MCF 10A (cell line): ENCODE results near the gene SOBP. TPM values are rescaled to one million over a fixed set of nuclear protein-coding genes. Genes with fewer than 3 reads are reported as not detected.

Experiments used
- BruUV-seq: library from RNA; stranded (reverse); fragments of 400-500 nt; replicated peaks from 2 replicates; lab custom pipeline; 2021; lab: Mats Ljungman, UMichigan
- CTCF ChIA-PET: fragments of 300-600 bp; sonication (Branson Sonifier 250); formaldehyde crosslinking; extraction: SDS; loops from one replicate; lab custom pipeline; 2021; ENCODE audit warnings: antibody characterized with exemption, inconsistent platforms; lab: Yijun Ruan, JAX
- POLR2A ChIA-PET: fragments of 300-600, 350-650 bp; sonication (Branson Sonifier 250); formaldehyde crosslinking; extraction: SDS; loops from one replicate; lab custom pipeline; 2020; ENCODE audit warnings: antibody characterized with exemption, inconsistent platforms; lab: Yijun Ruan, JAX
- DNase-seq: peaks from one replicate; pipeline ENCODE4 v3.0.0-alpha.2; 2018; ENCODE audit not compliant: unreplicated experiment
- H3K27ac Mint-ChIP-seq: one replicate; pipeline ENCODE4 v1.8.0; 2022; ENCODE audit warnings: mild to moderate bottlenecking, low read depth, mixed read lengths; ENCODE audit not compliant: unreplicated experiment
- H3K27me3 Mint-ChIP-seq: one replicate; pipeline ENCODE4 v1.8.0; 2022; ENCODE audit warnings: mixed read lengths; ENCODE audit not compliant: insufficient read depth, unreplicated experiment
- H3K36me3 Mint-ChIP-seq: one replicate; pipeline ENCODE4 v1.8.0; 2022; ENCODE audit warnings: mild to moderate bottlenecking, moderate library complexity, mixed read lengths; ENCODE audit not compliant: insufficient read depth, unreplicated experiment
- H3K4me1 Mint-ChIP-seq: one replicate; pipeline ENCODE4 v1.8.0; 2022; ENCODE audit warnings: mixed read lengths; ENCODE audit not compliant: insufficient read depth, unreplicated experiment
- H3K4me3 Mint-ChIP-seq: one replicate; pipeline ENCODE4 v1.8.0; 2022; ENCODE audit warnings: mild to moderate bottlenecking, moderate library complexity, mixed read lengths; ENCODE audit not compliant: unreplicated experiment
- H3K9me3 Mint-ChIP-seq: one replicate; pipeline ENCODE4 v1.8.0; 2022; ENCODE audit warnings: mixed read lengths; ENCODE audit not compliant: unreplicated experiment
- CTCF ChIP-seq: fragments of 200-600 bp; IDR thresholded peaks from one replicate; pipeline ENCODE4 v1.8.0; 2022; ENCODE audit warnings: antibody characterized with exemption, mild to moderate bottlenecking; ENCODE audit not compliant: unreplicated experiment
- intact Hi-C: fragments of 100-400 bp; cut with micrococcal nuclease; formaldehyde crosslinking; loops from 2 replicates; pipeline ENCODE4 v1.14.1; 2022
- total RNA-seq: library from RNA; stranded (reverse); gene quantifications from 2 replicates; pipeline ENCODE4 v1.2.3, GENCODE V29; 2022

Gene SOBP
- total RNA-seq, 1 experiment from 2014 or later, result 0.21 TPM

DNA sequence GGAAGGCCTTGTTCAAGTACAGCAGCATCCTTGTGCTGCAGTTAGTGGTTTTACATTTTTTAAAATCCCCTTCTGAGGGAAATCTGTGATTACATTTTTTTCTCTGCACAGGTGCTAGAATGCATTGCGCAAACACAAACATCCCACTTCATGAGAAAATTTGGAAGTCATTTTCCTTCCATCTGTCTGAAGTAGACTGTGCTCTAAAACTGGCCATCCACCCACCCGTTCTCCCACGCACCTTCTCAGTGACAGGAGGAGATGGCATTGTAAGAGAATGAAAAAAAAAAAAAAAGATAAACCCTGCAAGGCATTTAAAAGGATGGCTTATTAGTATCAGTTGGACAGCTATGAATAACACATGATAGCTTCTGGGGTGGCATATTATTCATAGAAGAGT, 65.0 kb downstream of the SOBP start:
- DNase-seq, result no peak
- Mint-ChIP-seq H3K9me3 (no peaks in the 10 kb centered on the region), H3K27me3 (peaks cover 11% of the 10 kb centered on the region), H3K27ac (no peak overlapping the region), H3K4me1 (no peaks in the 10 kb centered on the region), H3K36me3 (peaks cover 7% of the 10 kb centered on the region), H3K4me3 (no peak overlapping the region)
- POLR2A ChIA-PET, result interaction anchor here (0.7 kb wide), 1 partner anchor 9 kb away, joined by 3 read pairs; no protein-coding TSS in a partner anchor
- TF ChIP-seq CTCF, result no peak
- BruUV-seq, result no TSS peak
- CTCF ChIA-PET, result interaction anchor here (0.6 kb wide), 1 partner anchor 699 kb away, joined by 3 read pairs; no protein-coding TSS in a partner anchor
- intact Hi-C loops, result no loop called here

GRCh38 chr6:107555449-107555848, 65.5 kb downstream of the SOBP start:
- BruUV-seq, result no TSS peak

DNA sequence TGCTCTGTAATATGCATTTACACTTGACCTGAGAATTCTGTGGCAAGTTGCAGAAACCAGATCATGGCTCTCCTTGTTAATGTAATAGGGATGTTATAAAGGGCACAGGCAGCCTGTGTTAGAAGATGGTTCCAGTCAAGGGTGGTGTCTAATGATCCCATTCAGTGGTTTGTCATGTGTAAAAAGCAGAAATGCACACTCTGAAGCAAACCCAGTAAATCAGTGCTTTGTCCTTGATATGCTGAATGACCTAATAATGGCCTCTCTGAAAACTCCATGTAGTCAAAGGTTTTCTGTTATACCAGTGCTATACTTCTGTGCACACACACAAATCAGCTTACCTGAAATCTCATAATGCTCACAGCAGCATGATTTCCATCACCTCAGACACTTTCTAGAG, 66.2 kb downstream of the SOBP start:
- ChIA-PET POLR2A (no interaction called here), CTCF (interaction anchor here (0.6 kb wide), 1 partner anchor 924 kb away, joined by 3 read pairs; no protein-coding TSS in a partner anchor)
- Mint-ChIP-seq H3K9me3 (no peaks in the 10 kb centered on the region), H3K27ac (no peak overlapping the region), H3K4me1 (no peaks in the 10 kb centered on the region), H3K36me3 (peaks cover 7% of the 10 kb centered on the region), H3K4me3 (no peak overlapping the region), H3K27me3 (peaks cover 23% of the 10 kb centered on the region)
- intact Hi-C loops, result no loop called here
- TF ChIP-seq CTCF, result no peak
- BruUV-seq, result no TSS peak
- DNase-seq, result no peak

More at GRCh38 chr6:107555449-107555848, 65.5 kb downstream of the SOBP start:
- TF ChIP-seq CTCF, result no peak
- no peak overlapping the region for H3K27ac Mint-ChIP-seq
- no peaks in the 10 kb centered on the region for H3K9me3 Mint-ChIP-seq
- no peak overlapping the region for H3K4me3 Mint-ChIP-seq
- intact Hi-C loops, result no loop called here
- H3K36me3 Mint-ChIP-seq, result peaks cover 7% of the 10 kb centered on the region
- no peak for DNase-seq
- ChIA-PET POLR2A (interaction anchor here (0.7 kb wide), 1 partner anchor 9 kb away, joined by 3 read pairs; no protein-coding TSS in a partner anchor), CTCF (interaction anchor here (0.6 kb wide), 1 partner anchor 699 kb away, joined by 3 read pairs; no protein-coding TSS in a partner anchor)
- H3K4me1 Mint-ChIP-seq, result no peaks in the 10 kb centered on the region
- H3K27me3 Mint-ChIP-seq, result peaks cover 16% of the 10 kb centered on the region

DNA sequence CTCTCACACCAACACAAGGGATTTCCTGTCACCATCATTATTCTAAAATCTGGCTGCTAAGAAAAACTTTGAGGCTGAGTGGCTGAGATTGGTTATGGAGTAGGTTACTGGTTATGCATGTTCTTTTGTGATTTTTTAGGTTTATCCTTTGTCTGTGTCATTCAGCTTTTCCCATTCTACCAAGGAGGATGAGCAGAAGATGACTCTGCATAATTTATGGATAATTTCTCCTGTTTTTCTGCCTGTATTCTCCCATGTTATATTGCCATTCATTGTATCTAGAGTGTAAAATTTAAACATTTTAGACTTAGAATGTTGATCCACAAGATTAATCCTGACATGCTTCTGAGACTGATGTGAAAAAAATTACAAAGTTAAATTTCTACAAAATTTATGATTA, 67.8 kb downstream of the SOBP start:
- no peaks in the 10 kb centered on the region for H3K9me3 Mint-ChIP-seq
- no peaks in the 10 kb centered on the region for H3K4me1 Mint-ChIP-seq
- peaks cover 34% of the 10 kb centered on the region for H3K27me3 Mint-ChIP-seq
- TF ChIP-seq CTCF, result no peak
- no peak for DNase-seq
- no peaks in the 10 kb centered on the region for H3K36me3 Mint-ChIP-seq
- no peak overlapping the region for H3K27ac Mint-ChIP-seq
- no peak overlapping the region for H3K4me3 Mint-ChIP-seq
- ChIA-PET CTCF (interaction anchor here (0.5 to 0.6 kb wide), 2 partner anchors 48 to 239 kb away, joined by 3 read pairs; no protein-coding TSS in a partner anchor), POLR2A (no interaction called here)
- intact Hi-C loops, result no loop called here
- no TSS peak for BruUV-seq
